Stimulated activated CD8-positive, alpha-beta memory T cell treated with anti-CD3 and anti-CD28 coated beads, Interleukin-2, amount 100 ng/mL, for 48 hours (primary cell): ENCODE data around the gene PCSK6.
A peak's percentile ranks its signal among the peaks of the same experiment; 100 is the strongest.

Experiments
- DNase-seq, 2 donors: peaks; one replicate each; pipeline ENCODE4 v3.0.0-alpha.2; 2020; ENCODE audit warnings: low read depth in 2 of 2

PCSK6 gene

GRCh38 chr15:101499863-101500713 lies 10.6 kb upstream of the PCSK6 start:
- DNase-seq, result no peak

DNA sequence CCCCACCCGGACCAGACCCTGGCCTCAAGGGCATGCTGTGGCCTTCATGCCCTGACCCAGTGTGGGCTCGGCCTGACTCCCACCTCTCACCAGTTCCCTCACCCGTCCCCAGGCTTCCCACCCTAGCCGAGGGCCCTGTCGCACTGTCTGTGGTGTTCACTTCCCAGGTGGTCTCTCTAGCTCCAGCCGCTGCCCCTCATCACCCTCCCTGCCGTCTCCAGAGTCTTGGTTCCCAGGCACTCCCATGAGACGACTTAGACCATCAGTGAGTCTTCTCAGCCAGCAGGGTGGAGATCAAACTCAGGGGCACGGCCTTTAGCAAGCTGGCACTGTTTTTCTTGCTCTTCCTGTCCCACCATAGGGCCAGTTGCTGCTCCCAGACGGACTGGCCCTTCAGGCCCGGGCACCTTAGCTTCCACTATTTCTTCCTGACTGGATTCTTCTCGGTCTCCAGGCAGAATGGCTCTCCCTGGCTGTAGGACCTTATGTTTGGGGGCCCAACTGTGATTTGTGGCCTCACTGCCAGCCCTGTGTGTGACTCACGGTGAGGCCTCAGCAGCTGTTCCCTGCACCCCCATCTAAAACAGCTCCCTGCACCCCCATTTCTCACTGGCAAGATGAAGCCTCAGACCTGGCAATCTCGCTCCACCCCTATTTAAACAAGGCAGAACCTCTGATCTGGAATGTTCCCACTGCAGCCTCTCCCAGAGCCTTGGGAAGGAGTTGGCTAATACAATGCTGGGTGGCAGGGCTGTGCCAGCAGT lies 9.4 kb upstream of the PCSK6 start:
- DNase-seq, result no peak

DNA sequence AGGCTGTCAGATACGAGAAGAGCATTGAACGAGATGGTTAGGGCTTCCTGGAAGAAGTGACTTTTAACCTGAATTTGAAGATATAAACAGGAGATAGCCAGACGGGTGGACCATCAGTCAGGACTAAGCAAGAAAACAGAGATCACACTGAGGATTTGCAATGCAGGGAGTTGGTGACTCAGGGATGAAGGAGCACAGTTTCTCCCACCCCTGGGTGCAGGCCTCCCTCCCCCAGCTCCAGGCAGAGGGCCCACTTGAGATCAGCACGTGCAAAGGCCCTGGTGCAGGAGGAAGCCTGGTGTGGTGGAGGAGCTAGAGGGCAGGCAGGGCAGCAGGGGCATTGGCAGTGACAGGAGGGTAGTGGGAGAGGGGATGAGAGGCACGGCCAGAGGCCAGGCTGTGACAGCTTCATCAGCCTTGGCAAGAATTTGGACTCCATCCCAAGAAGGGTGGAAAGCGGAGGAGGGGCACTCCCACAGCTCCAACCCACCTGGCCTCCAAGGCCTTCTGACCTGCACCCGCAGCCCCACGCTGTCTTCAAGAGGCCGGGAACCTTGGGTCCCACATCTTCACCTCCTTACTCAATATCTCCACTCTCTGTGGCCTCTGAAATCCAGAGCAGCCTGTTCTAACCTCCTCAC lies 8.7 kb upstream of the PCSK6 start:
- DNase-seq, result no peak

- no peak for DNase-seq
These were observed 8.1 kb upstream of the PCSK6 start for GRCh38 chr15:101497484-101498034.

DNA sequence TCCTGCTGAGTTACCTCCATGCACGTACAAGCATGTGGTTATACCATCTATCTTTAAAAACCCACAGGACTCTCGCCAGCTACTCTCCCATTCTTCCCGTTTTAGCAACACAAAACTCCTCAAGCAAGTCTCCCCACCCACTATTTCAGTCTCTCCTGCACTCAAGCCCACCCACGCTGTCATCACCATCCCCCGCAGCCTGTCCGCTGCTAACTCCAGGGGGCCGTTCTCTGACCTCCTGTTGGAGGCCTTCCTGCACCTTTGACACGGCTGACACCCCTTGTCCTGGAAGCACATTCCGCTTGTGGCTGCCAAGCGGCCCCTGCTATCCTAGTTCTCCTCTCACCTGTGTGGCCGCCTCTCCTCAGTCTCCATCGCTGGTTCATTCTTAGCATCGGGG lies 7.5 kb upstream of the PCSK6 start:
- DNase-seq, result no peak

DNA sequence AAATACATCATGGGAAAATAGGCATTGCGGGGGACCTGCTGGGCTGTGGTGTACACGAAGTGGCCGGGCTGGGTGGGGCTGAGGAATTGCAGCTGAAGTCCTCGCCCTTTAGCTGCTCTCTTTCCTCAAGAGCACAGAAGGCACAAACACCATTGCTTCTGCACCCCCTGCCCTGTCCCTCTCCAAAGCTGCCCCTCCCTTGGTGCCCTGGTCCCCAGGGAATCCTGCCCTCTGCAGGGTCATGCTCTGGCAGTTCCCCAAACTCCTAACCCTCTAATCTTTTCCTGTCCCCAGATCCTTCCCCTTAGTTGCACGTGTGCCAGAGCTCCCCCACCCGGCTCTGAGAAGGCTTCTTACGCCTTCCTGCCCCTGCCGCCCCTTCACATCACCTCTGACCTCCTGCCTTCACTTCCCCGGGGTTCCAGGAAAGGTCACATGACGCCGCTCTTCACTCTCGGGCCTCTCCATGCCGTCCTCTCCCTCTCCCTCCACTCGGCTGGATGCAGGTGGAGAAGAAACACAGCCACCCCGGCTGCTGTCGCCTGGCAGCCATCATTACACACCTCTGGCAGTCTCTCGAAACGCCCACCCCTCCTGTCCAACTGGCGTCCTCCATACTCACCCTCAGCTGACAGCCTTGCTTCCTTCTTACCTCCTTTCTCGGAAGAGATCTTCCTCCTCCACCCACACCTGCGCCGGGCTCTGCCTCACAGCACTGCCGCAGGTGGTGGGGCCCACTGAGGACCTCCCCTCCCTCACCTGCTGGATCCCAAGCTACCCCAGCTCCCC lies 6.9 kb upstream of the PCSK6 start:
- DNase-seq, result no peak

GRCh38 chr15:101495334-101496197 lies 6.1 kb upstream of the PCSK6 start:
- DNase-seq, result no peak

DNA sequence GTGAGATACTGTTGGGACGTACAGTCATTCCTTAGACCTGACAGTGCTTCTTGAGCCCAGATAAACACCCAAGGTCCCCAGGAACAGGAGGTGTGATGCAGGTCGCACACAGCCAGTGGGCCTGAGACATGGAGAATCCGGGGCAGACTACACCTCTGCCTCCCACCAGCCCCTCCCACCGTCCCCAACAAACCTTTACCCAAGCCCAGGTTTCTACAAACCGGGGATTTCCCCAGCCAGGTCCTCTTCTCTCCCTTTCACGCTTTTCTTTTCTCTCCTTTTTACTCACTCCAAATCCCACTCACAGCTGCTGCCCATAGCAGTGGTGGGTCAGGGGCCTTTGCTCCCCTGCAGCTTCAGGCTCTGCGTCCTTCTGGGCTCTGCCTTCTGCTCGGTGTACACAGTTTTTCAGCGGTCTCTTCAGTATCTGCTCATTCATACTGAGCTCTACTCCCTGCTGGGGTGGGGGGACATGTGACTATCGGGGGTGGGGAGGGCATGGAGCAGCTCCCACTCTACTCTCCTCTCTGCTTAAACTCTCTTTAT lies 4.8 kb upstream of the PCSK6 start:
- DNase-seq, result no peak

DNA sequence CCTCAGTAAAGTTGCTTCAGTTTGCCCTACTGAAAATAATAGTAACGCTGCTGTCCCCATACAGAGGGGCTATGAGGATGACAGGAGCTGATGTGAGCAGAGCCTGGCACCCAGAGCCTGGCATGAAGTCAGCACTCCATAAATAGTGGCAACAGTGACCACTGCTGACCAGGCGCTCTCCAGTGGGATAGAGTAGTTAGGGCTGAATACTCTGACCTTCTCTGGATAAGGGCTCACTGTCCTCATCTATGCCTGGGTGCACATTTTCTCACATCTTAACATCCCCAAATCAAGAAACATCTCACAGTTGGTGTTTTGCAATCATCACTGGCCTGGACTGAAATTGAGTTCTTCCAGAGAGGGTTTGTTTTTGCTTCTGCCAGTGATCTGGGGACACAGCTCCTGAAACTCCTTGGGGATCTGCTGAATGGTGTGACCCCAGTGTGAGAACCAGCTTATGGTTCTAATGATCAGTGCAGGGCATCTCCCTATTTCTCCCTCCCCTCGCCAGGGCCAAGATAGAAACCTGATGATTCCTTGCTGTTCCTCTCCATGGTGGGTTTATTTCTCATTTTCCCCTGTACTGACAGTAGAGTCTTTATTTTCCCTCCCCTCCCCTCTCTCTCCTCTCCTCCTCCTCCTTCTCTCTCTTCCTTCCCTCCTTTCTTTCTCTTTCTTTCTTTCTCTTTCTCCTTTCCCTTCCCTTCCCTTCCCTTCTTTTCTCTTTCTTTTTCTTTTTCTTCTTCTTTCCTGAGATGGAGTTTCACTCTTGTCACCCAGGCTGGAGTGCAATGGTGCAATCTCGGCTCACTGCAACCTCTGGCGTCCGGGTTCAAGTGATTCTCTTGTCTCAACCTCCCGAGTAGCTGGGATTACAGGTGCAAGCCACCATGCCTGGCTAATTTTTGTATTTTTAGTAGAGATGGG lies 3.5 kb upstream of the PCSK6 start:
- no peak for DNase-seq

DNA sequence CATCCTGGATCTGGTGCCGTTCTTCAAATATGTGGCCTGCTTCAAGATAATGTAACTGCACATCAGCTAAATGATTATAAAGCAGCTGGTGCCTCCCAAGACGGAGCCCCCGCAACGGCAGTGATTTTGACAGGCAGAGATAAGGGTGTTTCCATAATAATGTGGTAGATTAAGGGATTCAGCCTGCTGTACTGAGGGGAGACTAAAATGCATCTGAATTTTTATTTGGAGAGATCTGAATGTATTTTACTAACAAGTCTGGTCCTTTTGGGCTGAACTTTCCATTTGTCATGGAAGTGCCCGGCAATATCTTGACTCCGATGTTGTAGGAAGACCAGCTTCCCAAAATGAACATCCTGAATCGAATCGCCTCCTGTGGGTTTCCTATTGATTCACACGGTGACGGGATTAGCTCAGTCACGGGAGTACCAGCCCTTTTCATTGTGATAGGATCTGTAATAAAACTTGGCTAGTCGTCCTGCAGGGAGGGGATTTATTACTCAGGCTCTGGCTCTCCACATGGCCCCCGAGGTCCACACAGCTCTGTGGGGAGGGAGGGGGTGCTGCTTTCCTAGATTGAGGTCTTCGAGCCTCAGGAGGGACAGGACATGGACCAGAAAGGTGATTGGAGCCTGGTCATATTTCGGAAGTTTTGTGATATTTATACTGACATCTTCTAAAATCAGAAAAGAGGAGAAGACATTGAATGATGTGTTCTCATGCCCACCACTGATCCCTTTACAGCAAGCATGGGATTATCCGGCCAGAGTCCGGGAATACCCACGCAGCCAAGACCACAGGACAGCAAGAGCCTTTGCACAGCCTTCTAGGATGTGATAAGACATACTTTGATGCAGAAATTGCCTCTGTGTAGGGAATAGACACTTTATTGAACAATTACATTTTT lies 2.5 kb upstream of the PCSK6 start:
- no peak for DNase-seq

- no peak for DNase-seq
These were observed 1.6 kb upstream of the PCSK6 start for GRCh38 chr15:101490922-101491733.

GRCh38 chr15:101490408-101490891 lies 943 bp upstream of the PCSK6 start:
- no peak for DNase-seq

DNA sequence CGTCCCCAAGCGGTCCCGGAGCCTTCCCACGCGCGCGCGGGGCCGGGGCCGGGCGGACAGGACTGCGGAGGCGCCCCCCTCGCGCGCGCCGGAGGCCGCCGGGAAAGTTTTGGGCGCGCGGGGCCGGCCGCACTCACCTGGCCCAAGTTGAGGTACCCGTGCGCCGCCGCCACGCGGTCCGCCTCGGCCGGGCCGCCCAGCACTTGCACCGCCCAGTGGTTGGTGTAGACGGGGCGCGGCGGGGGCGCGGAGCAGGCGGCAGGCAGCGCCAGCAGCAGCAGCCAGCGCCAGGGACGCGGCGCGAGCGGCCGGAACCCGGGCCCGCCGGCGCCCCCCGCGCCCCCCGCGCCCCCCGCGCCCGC lies 289 bp downstream of the PCSK6 start:
- DNase-seq, result peak in 1 of 2 donors; percentile 16

DNA sequence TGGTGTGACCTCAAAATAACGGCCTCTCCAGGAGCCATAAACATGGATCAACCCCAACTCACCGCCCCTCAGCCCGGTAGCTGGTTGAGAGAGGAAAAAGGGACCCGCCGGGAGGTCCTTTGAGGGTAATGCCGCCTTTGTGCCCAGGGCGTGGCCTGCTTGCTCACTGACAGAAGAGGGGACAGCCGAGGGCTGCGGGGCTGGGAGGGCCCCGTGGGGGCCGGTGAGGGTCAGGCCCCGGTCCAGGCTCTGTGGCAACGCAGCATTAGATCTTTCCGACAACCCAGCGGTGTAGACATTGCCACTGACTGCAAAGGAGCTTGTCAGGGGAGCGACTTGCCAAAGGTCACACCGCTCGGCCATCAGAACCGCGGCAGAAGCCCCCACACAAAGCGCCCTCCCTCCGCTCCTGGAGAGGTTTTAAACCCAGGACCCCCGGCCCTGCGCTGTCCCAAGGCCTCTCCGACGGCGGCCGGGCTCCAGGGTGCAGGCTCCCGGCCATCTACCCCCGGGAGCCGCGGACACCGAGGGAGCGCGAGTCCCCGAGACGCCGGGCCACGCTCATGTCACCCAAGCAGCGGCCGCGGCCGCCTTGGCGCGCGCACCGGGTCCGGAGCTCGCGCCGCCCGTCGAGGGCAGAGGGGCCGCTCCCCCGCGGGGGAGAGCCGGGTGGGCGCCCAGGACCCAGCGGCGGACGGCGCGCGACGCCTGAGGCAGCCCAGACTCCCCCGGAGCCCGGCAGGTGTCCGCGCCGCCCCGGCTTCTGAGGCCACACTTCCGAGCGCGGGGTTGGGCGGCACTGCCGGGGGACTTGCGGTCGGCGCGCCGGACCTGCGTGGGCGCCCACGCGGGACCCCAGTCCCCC lies 975 bp downstream of the PCSK6 start:
- no peak for DNase-seq

DNA sequence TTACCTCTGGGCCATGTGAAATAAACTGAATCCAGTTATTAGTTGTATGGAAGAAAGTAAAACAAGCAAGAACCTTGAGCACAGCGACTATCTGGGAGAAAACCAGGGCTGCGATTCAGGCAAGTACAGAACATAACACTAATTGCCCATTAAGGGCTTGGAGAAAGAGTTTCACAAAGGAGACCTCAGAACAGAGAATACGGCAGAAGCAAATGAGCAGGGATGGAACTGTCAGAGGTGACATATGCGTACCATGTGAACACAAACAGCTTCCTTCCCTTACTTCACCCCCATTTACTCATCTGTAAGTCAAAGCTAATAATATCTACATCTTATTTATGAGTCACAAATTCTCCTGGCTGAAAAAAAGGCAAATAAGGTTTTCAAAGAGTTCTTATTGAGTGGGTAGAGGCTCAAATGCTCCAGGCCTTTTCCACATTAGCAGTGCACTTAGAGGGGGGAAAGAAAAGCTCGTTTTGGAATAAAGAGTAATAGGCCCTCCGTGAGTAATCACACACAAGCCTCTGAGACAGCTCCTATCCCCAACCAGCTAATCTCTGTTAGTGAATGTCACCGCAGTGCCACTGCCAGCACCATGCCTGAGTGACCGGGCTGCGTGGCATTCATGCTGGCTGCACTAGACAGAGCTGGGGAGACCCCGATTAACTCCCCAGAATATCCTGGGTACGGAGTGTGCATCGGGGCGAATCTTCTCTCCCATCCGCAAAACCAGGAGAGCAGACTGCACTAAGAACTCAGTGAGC lies 2.6 kb downstream of the PCSK6 start:
- no peak for DNase-seq
